Cortex of kidney (tissue), 1 donor: ENCODE results near the gene MFRP.
"Not testable (repeated sequence)": the region's sequence is repeated elsewhere in the genome, so short reads cannot be mapped to it uniquely, and the experiment has no call there.

Experiments used
- DNase-seq: peaks from one replicate; lab custom pipeline; 2025; lab: John Stamatoyannopoulos, UW

MFRP gene

DNA sequence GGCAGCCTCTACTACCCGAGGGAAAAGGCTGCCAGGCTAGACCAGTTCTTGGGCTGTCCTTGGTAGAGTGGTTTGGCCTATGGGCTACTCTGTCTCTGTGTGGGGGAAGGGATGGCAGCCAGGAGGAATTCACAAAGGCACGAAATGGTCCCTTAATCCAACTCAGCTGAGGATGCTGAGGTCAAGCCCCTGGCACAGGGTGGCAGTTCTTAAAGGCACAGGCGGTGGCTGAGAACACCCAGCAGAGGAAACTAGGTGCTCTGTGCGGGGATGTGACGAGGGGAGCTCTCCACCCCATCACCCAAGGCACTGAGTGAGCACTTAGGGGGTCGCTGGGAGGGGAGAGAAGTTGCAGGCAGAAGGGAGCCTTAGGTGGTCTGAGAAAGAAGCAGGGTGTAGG lies at the start of gene MFRP:
MFRP (minus strand) TSS at position 101 of the 400 bp plus-strand sequence. CDS start 192 bp downstream, outside the sequence.
- no peak for DNase-seq

DNA sequence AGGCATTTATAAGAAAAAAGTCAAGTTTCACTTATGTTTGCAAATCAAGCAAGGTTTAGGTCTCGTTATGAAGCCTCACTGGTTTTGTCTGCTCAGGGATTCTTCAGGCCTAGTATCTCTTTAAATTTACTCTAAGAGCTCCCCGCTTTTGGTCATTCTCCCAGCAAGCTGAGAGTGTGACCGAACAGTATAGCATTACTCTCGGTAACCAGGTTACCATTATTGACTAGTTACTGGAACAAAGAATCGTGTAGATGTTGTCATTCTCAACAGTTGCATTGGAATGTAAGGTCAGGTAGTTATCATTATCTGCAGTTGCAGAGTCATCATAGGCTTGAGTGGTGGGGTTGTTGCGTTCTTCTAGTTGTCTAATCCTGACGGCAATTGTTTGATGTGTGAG lies 44.8 kb upstream of the MFRP start:
- DNase-seq: no peak

DNA sequence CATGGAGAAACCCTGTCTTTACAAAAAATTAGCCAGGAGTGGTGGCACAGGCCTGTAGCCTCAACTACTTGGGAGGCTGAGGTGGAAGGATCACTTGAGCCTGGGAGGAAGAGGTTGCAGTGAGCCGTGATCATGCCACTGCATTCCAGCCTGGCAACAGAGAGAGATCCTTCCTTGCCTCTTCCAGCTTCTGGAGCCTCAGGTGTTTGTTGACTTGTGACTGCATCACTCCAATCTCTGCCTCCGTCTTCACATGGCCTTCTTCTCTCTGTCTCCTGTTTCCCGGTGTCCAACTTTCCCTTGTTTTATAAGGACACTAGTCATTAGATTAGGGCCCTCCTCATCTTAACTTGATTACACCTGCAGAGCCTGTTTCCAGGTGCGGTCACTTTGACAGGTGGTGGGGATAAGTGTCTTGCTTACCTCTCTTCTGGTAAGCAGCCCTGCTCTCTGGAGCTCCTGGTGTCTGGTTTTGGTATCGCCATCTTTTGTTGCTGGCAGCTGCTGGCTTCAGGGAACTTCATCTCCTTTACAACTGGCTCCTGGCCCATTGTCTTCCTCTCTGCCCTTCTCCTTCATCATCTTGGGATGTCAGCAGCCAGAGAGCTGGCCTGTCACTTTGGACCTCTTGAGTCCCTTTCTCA lies 43.2 kb upstream of the MFRP start:
- no peak for DNase-seq

DNA sequence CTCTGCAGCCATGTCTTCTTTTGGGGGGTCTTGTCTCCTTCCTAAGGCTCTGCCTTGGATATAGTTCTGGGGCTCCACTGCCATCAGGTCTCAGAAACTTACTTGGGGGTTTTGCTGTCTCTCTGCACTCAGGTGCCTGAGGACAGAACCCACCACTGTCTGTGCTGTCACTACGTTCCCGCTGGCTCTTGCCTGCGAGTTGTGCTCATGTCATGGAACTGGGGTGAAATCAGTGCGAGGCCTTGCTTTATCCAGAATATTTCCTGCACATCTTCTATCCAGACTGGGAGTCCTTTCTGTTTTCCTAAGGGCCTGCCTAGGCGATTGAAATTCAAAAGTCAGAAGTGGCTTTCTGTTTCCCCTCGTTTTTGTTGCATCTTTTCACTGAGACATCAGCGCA lies 41.6 kb upstream of the MFRP start:
- no peak for DNase-seq

DNA sequence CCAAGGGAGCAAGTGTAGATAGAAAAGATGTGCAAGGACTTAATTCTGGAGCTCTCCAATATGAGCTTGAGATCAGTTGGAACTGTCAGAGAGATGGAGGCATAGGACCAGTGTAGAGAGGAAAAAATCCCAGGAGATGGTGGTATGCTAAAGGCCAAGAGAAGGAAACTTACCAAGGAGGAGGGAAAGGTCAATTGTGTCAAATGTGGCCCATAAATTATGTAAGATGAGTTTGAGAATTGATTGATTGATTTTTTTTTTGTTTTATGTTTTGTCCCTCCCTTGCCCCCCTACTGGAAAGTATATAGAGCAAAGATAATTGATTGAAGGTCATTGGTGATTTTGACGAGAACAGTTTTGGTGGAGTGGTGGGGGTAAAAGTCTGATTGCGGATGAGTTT lies 37.8 kb upstream of the MFRP start:
- no peak for DNase-seq

DNA sequence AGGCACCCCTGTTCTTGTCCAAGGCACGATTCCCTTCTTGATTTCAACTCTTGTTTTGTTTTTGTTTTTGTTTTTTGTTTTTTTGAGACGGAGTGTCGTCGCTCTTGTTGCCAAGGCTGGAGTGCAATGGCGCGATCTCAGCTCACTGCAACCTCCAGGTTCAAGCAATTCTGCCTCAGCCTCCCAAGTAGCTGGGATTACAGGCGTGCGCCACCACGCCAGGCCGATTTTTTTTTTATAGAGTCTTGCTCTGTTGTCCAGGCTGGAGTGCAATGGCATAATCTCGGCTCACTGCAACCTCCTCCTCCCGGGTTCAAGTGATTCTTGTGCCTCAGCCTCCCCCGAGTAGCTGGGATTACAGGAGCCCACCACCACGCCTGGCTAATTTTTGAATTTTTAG lies 36.0 kb upstream of the MFRP start:
- not testable (repeated sequence) for DNase-seq

DNA sequence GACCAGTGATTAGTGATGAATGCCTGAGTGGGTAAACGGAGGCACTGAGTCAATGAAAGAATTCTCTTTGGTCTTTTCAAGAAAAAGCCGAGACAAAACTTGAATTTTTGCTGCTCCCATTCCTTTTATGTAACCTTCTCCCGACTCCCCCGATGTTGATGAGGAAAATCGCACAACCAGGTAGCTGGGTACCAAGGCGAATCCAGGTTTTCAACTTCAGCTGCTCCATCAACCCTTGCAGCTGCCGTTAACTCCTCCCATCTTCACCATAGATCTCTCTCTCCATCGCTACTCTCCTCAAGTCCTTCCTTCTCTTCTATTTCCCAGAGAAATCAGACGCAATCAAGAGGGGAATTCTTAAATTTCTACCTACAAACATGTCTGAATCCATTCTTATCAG lies 35.6 kb upstream of the MFRP start:
- no peak for DNase-seq

DNA sequence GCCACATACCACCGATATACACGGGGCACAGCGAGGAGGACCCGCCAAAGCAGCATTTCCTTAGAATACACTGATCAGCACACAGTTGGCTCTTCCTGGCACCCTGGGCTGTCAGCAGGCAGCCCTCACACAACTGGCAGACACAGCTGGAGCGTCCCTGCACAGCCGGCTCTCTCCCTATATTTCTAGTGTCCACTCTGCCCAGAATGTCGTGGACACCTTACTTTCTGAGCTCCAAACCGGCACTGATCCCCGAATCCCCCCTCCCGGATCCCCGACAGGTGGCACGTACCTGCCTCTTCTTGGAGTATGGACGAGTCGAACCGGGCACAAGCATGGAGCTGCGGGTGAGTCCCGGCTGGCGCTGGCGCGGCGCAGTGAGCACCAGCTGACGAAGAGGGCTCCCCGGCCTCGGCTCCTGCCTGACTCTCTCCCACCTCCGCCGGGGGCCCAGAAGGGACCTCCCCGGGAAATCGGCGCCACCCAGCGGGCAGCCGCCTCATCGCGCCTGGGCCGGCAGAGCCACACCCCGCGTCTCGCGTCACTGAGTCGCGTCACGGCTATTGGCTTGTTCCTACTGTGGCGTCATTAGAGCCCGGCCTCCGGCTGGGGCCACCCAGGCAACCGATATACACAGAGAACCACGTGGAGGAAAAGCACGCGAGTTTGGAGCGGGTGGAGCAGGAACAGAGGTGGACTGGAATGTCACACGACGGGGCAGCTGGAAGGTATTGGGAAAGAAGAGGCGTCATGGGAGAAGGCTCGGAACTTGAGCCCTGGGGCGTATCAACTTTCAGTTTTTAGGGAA lies 34.9 kb upstream of the MFRP start, which contains the start of gene USP2:
USP2 (minus strand) TSS at position 510 of the 808 bp plus-strand sequence. CDS start 8,210 bp downstream, outside the sequence.
- DNase-seq: peak; percentile 83

DNA sequence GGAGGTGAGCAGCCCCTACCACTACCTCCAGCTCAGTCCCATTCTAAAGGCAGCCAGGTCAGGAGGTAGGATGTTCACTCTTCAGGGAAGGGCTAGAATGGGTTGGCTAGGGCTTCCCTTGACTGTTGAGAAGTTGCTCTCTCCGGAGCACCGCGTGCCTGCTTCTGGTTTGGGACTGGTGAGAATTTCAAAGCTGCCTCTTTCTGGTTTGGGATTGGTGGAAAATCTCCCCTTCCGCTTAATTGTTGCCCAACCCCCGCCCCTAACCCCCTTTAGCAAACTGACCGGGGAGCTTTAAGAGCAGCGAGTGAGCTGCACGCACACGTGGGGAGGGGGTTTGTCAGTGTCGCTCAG lies 34.3 kb upstream of the MFRP start:
- no peak for DNase-seq

DNA sequence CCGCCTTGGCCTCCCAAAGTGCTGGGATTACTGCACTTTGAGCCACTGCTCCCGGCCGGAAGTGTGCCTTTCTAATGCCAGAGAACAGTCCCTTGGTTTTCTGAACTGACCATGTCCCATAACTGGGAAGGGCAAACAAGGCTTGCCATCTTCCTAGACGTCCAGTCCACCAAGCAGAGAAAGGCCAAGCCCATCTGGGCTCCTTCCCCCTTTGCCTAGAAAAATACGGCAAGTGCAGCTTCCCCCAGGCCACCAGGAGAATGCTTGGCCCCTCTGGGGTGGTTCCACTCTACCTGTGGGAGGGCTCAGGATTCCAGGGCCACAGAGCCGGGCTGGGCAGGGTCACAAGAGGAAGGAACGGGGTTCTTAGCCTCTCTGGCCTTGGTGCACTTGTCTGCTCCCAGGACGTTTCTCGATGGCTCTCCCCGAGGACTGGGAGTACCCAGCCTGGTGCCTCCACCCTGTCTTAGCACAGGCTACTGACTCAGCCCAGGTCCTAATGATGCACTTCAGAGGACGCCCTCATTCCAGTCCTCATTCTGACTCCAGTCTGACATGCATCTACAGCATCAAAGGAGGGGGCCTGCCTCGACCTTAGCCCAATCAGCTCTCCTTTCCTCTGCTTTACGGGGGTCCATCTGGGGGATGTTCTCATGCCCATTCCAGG lies 33.8 kb upstream of the MFRP start:
- no peak for DNase-seq

DNA sequence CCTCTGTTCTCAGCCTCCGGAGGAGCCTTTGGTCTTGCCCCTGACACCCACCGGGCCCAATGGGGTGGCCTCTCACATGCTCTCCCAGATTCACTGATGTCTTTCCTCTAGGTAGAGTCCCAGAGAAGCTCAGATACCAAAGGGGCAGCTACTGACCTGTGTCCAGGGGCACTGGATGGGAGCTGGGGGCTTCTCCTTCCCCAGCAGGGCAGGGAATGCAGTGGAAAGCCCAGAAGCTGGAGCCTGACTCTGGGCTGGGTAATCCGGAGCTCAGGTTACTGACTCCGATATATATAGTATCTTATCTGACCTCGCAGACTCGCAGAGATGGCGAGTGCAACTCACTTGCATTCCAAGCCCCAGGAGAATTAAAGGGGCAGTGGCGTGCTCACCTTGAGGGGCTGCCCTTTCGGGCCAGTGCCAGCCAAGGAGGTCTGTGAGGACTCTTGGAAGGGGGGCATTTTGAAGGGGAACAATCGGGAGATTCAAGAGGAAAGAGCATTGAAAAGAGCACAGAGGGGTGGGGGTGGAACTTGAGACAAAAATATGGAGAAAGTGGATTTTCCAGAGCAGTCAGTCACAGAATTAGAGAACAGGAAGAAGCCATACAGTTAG lies 32.5 kb upstream of the MFRP start:
- DNase-seq: no peak

DNA sequence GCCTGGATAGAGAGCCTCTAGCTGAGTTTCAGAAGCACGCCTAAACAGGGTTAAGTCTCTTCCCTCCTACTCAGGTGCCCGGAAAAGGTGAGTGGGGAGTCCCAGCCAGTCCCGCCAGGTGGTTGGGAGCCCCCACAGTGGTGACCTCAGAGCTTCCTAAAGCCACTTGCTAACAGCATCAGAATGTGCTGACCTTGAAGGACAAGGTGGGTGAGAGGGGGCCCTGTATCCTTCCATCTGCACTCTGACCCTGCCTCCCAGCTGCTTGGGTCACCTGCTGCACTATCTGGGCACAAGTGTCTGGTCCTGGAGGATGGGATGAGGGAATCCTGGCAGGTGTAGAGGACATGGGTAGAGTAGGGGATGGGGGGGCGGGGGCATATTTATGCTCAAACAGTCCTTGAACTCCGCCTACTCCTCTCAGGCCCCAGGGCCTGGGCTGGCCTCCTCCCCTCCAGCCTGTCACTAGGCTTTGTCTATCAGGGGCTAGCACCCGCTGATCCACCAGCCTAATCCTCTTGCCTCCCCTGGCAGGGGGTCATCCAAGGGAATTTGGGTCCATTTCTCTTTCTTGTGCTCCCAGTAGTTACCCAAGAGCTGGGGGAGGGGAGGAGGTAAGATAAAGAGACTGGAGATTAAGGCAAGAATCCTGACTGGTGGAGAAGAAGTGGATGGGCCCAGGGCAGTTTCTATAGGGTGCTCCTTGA lies 31.6 kb upstream of the MFRP start:
- DNase-seq: no peak

DNA sequence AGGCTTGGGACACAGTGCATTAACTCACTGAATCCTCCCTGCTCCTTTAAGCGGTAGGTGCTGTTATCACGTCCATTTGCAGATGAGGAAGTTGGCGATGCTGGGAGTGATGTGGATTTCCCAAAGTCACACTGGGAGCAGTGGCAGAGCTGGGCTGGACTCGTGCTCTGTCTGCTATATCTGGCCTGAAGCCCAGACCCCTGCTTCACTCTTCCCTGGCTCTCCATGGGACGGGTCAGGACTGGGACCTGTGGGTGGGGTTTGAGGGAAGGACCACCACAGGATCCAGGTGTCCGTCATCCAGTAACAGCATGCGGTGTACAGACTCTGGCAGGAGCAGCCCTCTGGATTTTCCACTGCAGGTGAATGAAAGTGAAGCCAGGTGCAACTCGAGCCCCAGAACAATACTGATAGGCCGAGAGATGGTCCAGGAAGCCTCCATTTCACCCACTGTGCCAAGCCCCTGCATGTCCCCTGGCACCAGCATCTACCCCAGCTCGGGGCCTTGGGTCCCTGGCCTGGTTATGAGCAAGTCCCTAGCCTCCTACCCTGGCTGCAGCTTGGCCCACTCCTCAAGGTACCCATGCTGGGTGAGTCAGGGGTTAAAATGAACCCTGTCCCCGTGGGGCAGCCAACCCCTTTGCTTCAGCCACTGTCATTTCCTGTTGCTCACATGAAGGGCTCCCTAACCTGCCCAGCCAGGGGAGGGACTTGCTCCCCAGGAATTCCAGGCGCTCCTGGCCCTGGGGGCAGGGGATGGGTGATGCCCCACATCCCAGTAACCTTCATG lies 30.8 kb upstream of the MFRP start:
- DNase-seq: no peak

DNA sequence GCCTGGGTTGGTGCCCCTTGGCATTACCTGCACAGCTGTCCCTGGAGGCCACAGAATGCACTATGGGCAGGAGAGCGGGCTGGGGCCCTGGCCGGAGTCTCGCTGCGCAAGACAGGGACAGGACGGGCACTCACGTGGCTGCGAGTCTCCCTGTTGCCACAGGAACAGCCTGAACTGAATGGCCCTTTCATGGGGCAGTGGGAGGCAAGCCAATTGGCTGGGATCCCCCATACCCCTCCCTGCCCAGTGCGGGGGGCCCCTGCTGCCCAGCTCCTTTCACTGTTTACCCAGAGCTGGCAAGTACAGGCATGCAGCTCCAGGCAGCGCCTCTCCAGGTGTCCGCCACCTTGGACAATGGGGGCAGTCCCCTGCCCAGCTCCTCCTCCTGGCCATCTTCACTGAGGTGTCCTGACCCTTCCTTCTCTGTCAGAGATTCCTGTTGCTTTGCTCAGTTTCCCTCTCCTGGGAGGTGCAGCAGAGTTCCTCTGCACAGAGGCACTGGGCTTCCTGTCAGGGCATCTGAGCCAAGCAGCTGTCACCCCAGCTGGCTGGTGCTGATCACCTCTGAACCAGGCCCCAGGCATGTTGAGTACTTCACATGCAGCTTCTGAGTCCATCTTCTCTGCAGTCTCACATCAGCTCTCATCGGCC lies 29.8 kb upstream of the MFRP start:
- no peak for DNase-seq

DNA sequence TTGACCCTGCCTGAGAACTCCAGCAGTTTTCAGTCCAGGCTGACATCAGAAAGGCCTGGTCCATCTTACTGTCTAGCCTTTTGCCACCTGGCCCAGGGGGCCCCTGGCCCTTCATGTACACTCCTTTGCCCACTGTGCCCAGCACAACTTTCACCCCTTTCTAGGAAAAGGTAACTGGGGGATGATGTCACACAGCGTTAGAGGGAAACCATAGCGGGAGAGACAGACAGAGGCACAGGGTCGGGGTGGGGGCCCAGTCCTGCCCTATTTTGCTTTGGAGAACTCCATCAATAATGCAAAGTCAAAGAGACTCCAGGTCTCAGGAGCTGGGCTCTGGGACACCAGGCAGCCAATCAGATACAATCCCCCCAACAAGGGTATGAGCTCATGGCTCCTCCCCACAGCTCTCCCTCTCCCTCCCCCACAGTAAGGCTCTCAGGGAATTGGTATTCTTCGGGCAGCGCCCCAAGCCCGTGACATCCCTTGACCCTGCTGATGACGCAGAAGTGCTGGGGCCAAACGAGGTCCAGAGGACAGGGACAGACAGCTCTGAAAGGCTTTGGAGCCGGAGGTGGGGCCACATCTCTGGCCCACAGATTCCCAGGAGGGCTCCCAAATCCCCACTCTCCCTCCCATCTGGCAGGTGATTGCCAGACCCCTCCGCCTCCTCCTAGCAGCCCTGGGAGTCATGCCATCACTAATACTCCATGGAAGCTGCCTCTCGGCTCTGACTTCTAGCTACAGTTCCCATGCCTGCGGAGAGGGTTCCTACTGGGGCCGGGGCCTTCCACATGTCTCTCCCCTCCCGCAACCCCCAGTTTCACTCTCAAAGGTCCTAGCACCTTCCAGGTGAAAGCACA lies 29.1 kb upstream of the MFRP start:
- DNase-seq: no peak

DNA sequence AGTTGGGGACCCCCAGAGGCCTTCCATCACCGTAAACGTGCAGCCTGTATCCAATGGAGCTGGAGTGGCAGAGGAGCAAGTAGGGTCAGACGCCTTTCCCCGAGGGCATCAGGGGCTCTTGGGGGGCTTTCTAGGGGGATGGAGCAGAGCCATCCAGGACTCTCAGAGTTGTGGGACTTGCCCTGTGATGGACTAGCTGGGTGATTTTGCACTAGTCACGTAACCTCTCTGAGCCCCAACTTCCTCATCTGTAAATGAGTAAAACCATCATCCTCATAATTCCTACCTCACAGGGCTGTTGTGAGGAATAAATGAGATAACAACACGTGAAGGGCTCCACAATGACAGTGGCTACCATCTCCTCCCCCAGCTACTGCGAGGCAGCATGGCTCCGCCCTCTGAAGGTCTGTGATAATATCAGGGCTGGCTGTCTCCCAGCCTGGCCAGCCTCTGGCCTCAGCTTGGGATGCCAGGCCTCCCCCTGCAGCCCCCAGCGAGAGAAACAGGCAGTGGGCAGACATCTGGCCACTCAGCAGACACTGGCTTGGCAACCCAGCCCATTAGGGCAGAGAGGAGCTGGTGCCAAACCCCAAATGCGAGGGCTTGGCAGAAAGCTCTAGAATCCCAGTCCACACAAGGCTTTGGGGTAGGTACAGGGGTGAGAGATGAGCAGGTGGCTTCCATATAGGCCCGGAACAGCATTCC lies 28.3 kb upstream of the MFRP start:
- no peak for DNase-seq

DNA sequence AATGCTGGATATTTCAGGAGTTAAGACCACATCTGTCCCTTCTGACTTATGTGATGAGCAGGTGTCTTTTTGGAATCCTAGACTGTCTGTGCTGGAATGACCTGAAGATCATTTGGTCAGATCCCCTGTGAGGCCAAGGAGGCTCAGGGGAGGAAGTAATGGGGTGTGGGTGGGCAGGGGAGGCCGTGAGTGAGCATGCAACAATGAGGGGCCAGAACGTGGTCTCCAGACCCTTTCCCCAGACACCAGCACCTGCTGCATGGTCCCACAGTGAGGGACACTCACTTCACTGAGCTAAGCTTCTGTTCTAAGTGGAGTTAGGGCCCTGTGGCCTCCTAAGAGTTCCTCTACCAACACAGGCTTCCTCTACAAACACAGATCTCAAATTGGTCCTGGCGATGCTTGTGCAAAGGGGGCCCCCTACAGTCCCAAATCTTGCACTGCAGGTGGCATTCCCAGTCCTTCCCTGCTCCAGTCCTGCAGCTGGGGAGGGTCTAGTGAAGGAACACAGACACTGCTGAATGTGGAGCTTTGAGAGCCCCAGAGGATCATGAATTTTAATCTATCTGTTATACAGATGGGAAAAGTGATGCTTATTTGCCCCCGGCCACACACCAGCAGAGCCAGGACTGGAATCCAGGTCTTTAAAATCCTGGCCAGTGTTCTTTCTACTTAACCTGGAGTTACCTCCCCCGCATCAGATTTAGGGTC lies 27.6 kb upstream of the MFRP start:
- no peak for DNase-seq
